Thyroid gland (tissue), 4 donors: Measurements from ENCODE around the gene WDFY4.

ENCODE experiments used
- POLR2A ChIP-seq, 2 donors: fragments of 450-650 bp; IDR thresholded peaks; one replicate each; pipeline ENCODE4 v1.6.1; 2017; ENCODE audit warnings: antibody characterized with exemption in 2 of 2, mild to moderate bottlenecking in 2 of 2, moderate library complexity in 1 of 2
- TF ChIP-seq, protein P1 (sequence below), 6 experiments: fragments of 200-600 bp in 3 of 6; fragments of 450-650 bp in 3 of 6; sonication (generic) in 3 of 6; IDR thresholded peaks; one replicate each; pipeline ENCODE4 v1.5.1; 2016 to 2019; ENCODE audit warnings: antibody characterized with exemption in 6 of 6, mild to moderate bottlenecking in 2 of 6, inconsistent platforms in 1 of 6, moderate library complexity in 1 of 6

DNA sequence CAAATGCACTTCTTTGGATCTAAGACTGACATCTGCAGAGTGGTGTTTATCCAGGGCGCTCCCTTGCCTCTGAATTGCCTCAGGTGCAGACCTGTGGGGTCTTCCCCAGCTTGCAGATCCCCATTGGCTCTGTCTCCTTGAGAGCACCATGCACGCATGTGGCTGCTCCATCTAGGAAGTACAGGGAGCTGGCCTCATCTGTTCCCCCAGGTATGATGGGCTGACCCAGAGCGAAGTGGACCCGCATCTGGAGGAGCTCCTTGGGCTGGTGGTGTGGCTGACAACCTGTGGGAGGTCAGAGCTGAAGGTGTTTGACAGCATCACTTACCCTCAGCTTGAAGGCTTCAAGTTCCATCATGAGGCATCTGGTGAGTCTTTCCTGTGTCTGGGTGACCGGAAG lies 44.5 kb downstream of the WDFY4 start:
- no peak for TF ChIP-seq POLR2A (IDR thresholded peaks at IDR 0.05)
- TF ChIP-seq, protein P1, sequence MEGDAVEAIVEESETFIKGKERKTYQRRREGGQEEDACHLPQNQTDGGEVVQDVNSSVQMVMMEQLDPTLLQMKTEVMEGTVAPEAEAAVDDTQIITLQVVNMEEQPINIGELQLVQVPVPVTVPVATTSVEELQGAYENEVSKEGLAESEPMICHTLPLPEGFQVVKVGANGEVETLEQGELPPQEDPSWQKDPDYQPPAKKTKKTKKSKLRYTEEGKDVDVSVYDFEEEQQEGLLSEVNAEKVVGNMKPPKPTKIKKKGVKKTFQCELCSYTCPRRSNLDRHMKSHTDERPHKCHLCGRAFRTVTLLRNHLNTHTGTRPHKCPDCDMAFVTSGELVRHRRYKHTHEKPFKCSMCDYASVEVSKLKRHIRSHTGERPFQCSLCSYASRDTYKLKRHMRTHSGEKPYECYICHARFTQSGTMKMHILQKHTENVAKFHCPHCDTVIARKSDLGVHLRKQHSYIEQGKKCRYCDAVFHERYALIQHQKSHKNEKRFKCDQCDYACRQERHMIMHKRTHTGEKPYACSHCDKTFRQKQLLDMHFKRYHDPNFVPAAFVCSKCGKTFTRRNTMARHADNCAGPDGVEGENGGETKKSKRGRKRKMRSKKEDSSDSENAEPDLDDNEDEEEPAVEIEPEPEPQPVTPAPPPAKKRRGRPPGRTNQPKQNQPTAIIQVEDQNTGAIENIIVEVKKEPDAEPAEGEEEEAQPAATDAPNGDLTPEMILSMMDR (IDR thresholded peaks at IDR 0.05) = no peak
